GM13977 (cell line): ENCODE data around the gene PEX26.
"Not testable (repeated sequence)": the region's sequence is repeated elsewhere in the genome, so short reads cannot be mapped to it uniquely, and the experiment has no call there.

ENCODE experiments used
- DNase-seq: peaks from one replicate; pipeline ENCODE4 v3.0.0; 2012; ENCODE audit warnings: low spot score
- CTCF ChIP-seq: IDR thresholded peaks from 2 replicates; pipeline ENCODE4 v1.5.1; 2012; ENCODE audit warnings: mild to moderate bottlenecking, control low read depth; ENCODE audit not compliant: insufficient read depth; ENCODE audit errors: extremely low read depth, missing control alignments
- in situ Hi-C: fragments of 300-500 bp; cut with MboI; formaldehyde crosslinking; loops from one replicate; pipeline ENCODE4 v1.12.0; 2022; ENCODE audit warnings: low sequenced_read_pairs, low pct_unique_long_range_greater_than_20kb, mixed read lengths, inconsistent platforms; ENCODE audit not compliant: unreplicated experiment

PEX26 gene

GRCh38 chr22:18136563-18137320 is 59.0 kb downstream of the PEX26 start:
- DNase-seq = no peak
- TF ChIP-seq CTCF = no peak
- in situ Hi-C loops = no loop called here

GRCh38 chr22:18141004-18141403 is 63.2 kb downstream of the PEX26 start:
- in situ Hi-C loops, DNase-seq: not testable (repeated sequence)

GRCh38 chr22:18144105-18144504 is 66.3 kb downstream of the PEX26 start:
- no peak for TF ChIP-seq CTCF
- in situ Hi-C loops = no loop called here
- DNase-seq = no peak

GRCh38 chr22:18145676-18146388 is 68.0 kb downstream of the PEX26 start:
- DNase-seq = no peak
- TF ChIP-seq CTCF = no peak
- in situ Hi-C loops = no loop called here

GRCh38 chr22:18146389-18146753 is 68.6 kb downstream of the PEX26 start:
- DNase-seq = no peak
- in situ Hi-C loops = no loop called here
- TF ChIP-seq CTCF = no peak

- in situ Hi-C loops = no loop called here
- DNase-seq = no peak
- TF ChIP-seq CTCF = no peak
Measured at GRCh38 chr22:18147791-18148190, 70.0 kb downstream of the PEX26 start.

- in situ Hi-C loops = no loop called here
- DNase-seq = no peak
- TF ChIP-seq CTCF = no peak
Measured at GRCh38 chr22:18148293-18148965, 70.6 kb downstream of the PEX26 start.
